Stimulated activated CD8-positive, alpha-beta memory T cell treated with anti-CD3 and anti-CD28 coated beads, Interleukin-15, amount 100 ng/mL, for 1 hour (primary cell): ENCODE results near the gene PLCH1.
"Not testable (repeated sequence)": the region's sequence is repeated elsewhere in the genome, so short reads cannot be mapped to it uniquely, and the experiment has no call there.

Source experiments
- DNase-seq: peaks from one replicate; pipeline ENCODE4 v3.0.0-alpha.2; 2020; ENCODE audit warnings: low read depth

Gene PLCH1

GRCh38 chr3:155416500-155417118, 328.3 kb downstream of the PLCH1 start:
- no peak for DNase-seq

GRCh38 chr3:155412904-155413303, 332.0 kb downstream of the PLCH1 start:
- no peak for DNase-seq

- DNase-seq: no peak
These were observed 333.2 kb downstream of the PLCH1 start for GRCh38 chr3:155411500-155412223.

GRCh38 chr3:155409336-155409735, 335.5 kb downstream of the PLCH1 start:
- DNase-seq: no peak

GRCh38 chr3:155407971-155408370, 336.9 kb downstream of the PLCH1 start:
- DNase-seq: no peak

- DNase-seq: no peak
These were observed 337.5 kb downstream of the PLCH1 start for GRCh38 chr3:155407331-155407730.

- DNase-seq: no peak
These were observed 340.4 kb downstream of the PLCH1 start for GRCh38 chr3:155404486-155404885.

GRCh38 chr3:155402656-155403055, 342.2 kb downstream of the PLCH1 start:
- DNase-seq: no peak

- DNase-seq: no peak
These were observed 346.8 kb downstream of the PLCH1 start for GRCh38 chr3:155398046-155398445.

GRCh38 chr3:155394896-155395295, 350.0 kb downstream of the PLCH1 start:
- DNase-seq: not testable (repeated sequence)

- DNase-seq: no peak
These were observed 350.6 kb downstream of the PLCH1 start for GRCh38 chr3:155394240-155394639.

- DNase-seq: no peak
These were observed 351.6 kb downstream of the PLCH1 start for GRCh38 chr3:155393316-155393715.

- no peak for DNase-seq
These were observed 352.7 kb downstream of the PLCH1 start for GRCh38 chr3:155392138-155392537.

- no peak for DNase-seq
These were observed 353.3 kb downstream of the PLCH1 start for GRCh38 chr3:155391551-155391958.

GRCh38 chr3:155391104-155391503, 353.8 kb downstream of the PLCH1 start:
- DNase-seq: no peak

- DNase-seq: no peak
These were observed 354.5 kb downstream of the PLCH1 start for GRCh38 chr3:155390351-155390750.

- no peak for DNase-seq
These were observed 356.5 kb downstream of the PLCH1 start for GRCh38 chr3:155388417-155388816.

- DNase-seq: no peak
These were observed 357.3 kb downstream of the PLCH1 start for GRCh38 chr3:155387571-155387970.

GRCh38 chr3:155386919-155387318, 358.0 kb downstream of the PLCH1 start:
- DNase-seq: no peak

GRCh38 chr3:155385896-155386625, 358.8 kb downstream of the PLCH1 start:
- no peak for DNase-seq

GRCh38 chr3:155382396-155383042, 362.4 kb downstream of the PLCH1 start:
- DNase-seq: no peak

- DNase-seq: no peak
These were observed 367.0 kb downstream of the PLCH1 start for GRCh38 chr3:155377847-155378246.

- no peak for DNase-seq
These were observed 367.8 kb downstream of the PLCH1 start for GRCh38 chr3:155377071-155377470.
